ENCODE results near the gene COX4I2. TPM values are rescaled to one million over a fixed set of nuclear protein-coding genes. Genes with fewer than 3 reads are reported as not detected.

The COX4I2 gene
- total RNA-seq, 1 experiment from 2014 or later: not detected

- peak; percentile 52 for ATAC-seq
- ChIA-PET POLR2A (interaction anchor here (0.7 to 0.9 kb wide), 3 partner anchors 10 to 31 kb away, joined by 3 to 6 read pairs (median 4); no protein-coding TSS in a partner anchor), CTCF (interaction anchor here (0.6 to 6.4 kb wide), 11 partner anchors 8 to 132 kb away, joined by 3 to 61 read pairs (median 6); partner anchors contain the start of gene BCL2L1)
- TF ChIP-seq FOXP4 (CRISPR knock-in tag; IDR thresholded peaks at IDR 0.05) (no peak), FOXK1 (CRISPR knock-in tag; IDR thresholded peaks at IDR 0.05) (no peak), HMGXB4 (CRISPR knock-in tag; IDR thresholded peaks at IDR 0.05) (no peak), ZNF423 (CRISPR knock-in tag; IDR thresholded peaks at IDR 0.05) (peak; percentile 95), SP1 (CRISPR knock-in tag; conservative IDR thresholded peaks at IDR 0.05) (0 out of 2 replicates have a peak, but pooled peaks have one; percentile 22), TCF7 (CRISPR knock-in tag; IDR thresholded peaks at IDR 0.05; ENCODE audit: low read depth) (no peak), ZNF232 (CRISPR knock-in tag; IDR thresholded peaks at IDR 0.05) (no peak), TEAD1 (CRISPR knock-in tag; IDR thresholded peaks at IDR 0.05) (no peak), ZNF512 (CRISPR knock-in tag; IDR thresholded peaks at IDR 0.05; ENCODE audit: borderline replicate concordance) (no peak)
- H3K9me3 Mint-ChIP-seq: no peaks in the 10 kb centered on the region
- DNase-seq (ENCODE audit: low spot score): peak; percentile 29
- peak overlapping the region; percentile 50 for H3K27ac Mint-ChIP-seq
- H3K4me3 Mint-ChIP-seq: no peak overlapping the region
- peaks cover 52% of the 10 kb centered on the region for H3K4me1 Mint-ChIP-seq
- H3K36me3 Mint-ChIP-seq: peaks cover 11% of the 10 kb centered on the region; the same call in 1 of the 2 replicates
- H3K27me3 Mint-ChIP-seq (ENCODE audit: low read depth): no peaks in the 10 kb centered on the region
Observed at GRCh38 chr20:31693987-31694661, 56.4 kb downstream of the COX4I2 start.

Small RNA genes within 50 kb of the gene (microRNA-seq; reads per million reads assigned to microRNA genes)
- gene MIR3193 (ENCODE audit: borderline number of aligned reads): not detected

Other genes with a start within 250 kb of the COX4I2 start
- gene DEFB119, start 247.3 kb upstream of the COX4I2 start, total RNA-seq (2021): not detected in 3 replicates
- gene DEFB121, start 231.7 kb upstream of the COX4I2 start, total RNA-seq (2021): not detected in 3 replicates
- not detected in 3 replicates for gene DEFB123, start 197.3 kb upstream of the COX4I2 start, total RNA-seq (2021)
- gene DEFB124, start 162.8 kb upstream of the COX4I2 start, total RNA-seq (2021): not detected in 3 replicates
- gene REM1, start 162.6 kb upstream of the COX4I2 start, total RNA-seq (2021): not detected in 3 replicates
- 93.3 to 103 TPM (median 101 TPM) in 3 replicates for gene HM13, start 123.5 kb upstream of the COX4I2 start, total RNA-seq (2021)
- 88.8 to 158 TPM (median 149 TPM) in 3 replicates for gene ID1, start 32.6 kb upstream of the COX4I2 start, total RNA-seq (2021)
- 52.9 to 62.0 TPM (median 53.9 TPM) in 3 replicates for gene BCL2L1, start 85.0 kb downstream of the COX4I2 start, total RNA-seq (2021)
- gene TPX2, start 101.4 kb downstream of the COX4I2 start, total RNA-seq (2021): 113 to 123 TPM (median 115 TPM) in 3 replicates
- gene MYLK2, start 181.4 kb downstream of the COX4I2 start, total RNA-seq (2021): 0.11 to 0.28 TPM in 2 of 3 replicates, not detected in the other
- gene FOXS1, start 207.7 kb downstream of the COX4I2 start, total RNA-seq (2021): not detected in 3 replicates
- gene DUSP15, start 232.6 kb downstream of the COX4I2 start, total RNA-seq (2021): 1.7 to 2.4 TPM (median 2.0 TPM) in 3 replicates
- gene TTLL9, start 232.7 kb downstream of the COX4I2 start, total RNA-seq (2021): 0.39 TPM in 1 of 3 replicates, not detected in the others